K562 (cell line): ENCODE measurements around the gene DCAF15. TPM values are rescaled to one million over a fixed set of nuclear protein-coding genes. Genes with fewer than 3 reads are reported as not detected.

Experiments
- BRF1 ChIP-seq: IDR thresholded peaks from 3 replicates; pipeline ENCODE4 v1.6.1; 2011; ENCODE audit warnings: borderline replicate concordance, mild to moderate bottlenecking; ENCODE audit not compliant: insufficient read length; ENCODE audit errors: extremely low read depth
- ELF1 ChIP-seq: fragments of 200-800 bp; sonication (Bioruptor generic); IDR thresholded peaks from 2 replicates; pipeline ENCODE4 v1.6.1; 2016; ENCODE audit warnings: missing genetic modification characterization, missing compliant biosample characterization
- ERF ChIP-seq: fragments of 450-650 bp; formaldehyde crosslinking; IDR thresholded peaks from 2 replicates; pipeline ENCODE4 v1.4.0; 2020; ENCODE audit warnings: mild to moderate bottlenecking, mixed read lengths
- KDM5B ChIP-seq: fragments of 200-600 bp; sonication (generic); IDR thresholded peaks from 2 replicates; pipeline ENCODE4 v1.6.1; 2012; ENCODE audit warnings: low read depth, mild to moderate bottlenecking, moderate library complexity, low read length, control low read depth, inconsistent platforms; ENCODE audit not compliant: insufficient replicate concordance
- MEF2D ChIP-seq: conservative IDR thresholded peaks from 2 replicates; pipeline ENCODE4 v1.6.1; 2016; ENCODE audit warnings: low read depth, missing genetic modification characterization, missing compliant biosample characterization
- NCOA4 ChIP-seq: fragments of 450-650 bp; IDR thresholded peaks from 2 replicates; pipeline ENCODE4 v1.6.1; 2018; ENCODE audit warnings: mild to moderate bottlenecking; ENCODE audit not compliant: partially characterized antibody
- ZC3H11A ChIP-seq: IDR thresholded peaks from 2 replicates; pipeline ENCODE4 v1.6.1; 2012; ENCODE audit warnings: low read depth, low read length, improper control_type of control experiment
- ZFX ChIP-seq: sonication (generic); formaldehyde crosslinking; IDR thresholded peaks from 2 replicates; pipeline ENCODE4 v1.8.0; 2022; ENCODE audit warnings: mild to moderate bottlenecking, missing genetic modification reagents, moderate library complexity
- ZNF436 ChIP-seq: fragments of 250-450, 450-650 bp; sonication (Bioruptor Pico); formaldehyde crosslinking; IDR thresholded peaks from 2 replicates; pipeline ENCODE4 v1.7.0; 2020; ENCODE audit warnings: mild to moderate bottlenecking
- ZNF583 ChIP-seq: fragments of 250-450 bp; sonication (Bioruptor Pico); IDR thresholded peaks from 2 replicates; pipeline ENCODE4 v1.4.0; 2020
- polyA plus RNA-seq, 8 experiments: library from polyadenylated mRNA; depleted of rRNA in 4 of 8; stranded (reverse) in 5 of 8; unstranded in 3 of 8; fragments of >200 nt; fragmentation: Nextera tagmentation in 2 of 8; fragmentation: Illumina TruSeq in 1 of 8; extraction: Ambion mirVana in 2 of 8; extraction: Trizol in 1 of 8; gene quantifications; 2 replicates each; pipeline versions ENCODE4 v1.2.1 to v1.2.3, GENCODE V29; 2011 to 2014; ENCODE audit warnings: inconsistent platforms in 1 of 8, missing spikeins in 1 of 8
- total RNA-seq, 7 experiments: library from RNA; depleted of rRNA in 6 of 7; stranded (reverse); fragments of >200 nt in 6 of 7; fragmentation: Illumina TruSeq in 2 of 7; extraction: Trizol in 2 of 7; gene quantifications; 2 replicates each; pipeline versions ENCODE4 v1.2.1 to v1.2.3, GENCODE V29; 2011 to 2021; ENCODE audit warnings: low replicate concordance in 1 of 7
- TF ChIP-seq, protein P1 (sequence below): fragments of 250-450 bp; sonication (Bioruptor Pico); IDR thresholded peaks from 2 replicates; pipeline ENCODE4 v1.5.0; 2022; ENCODE audit warnings: mild to moderate bottlenecking
- TF ChIP-seq, protein P2 (sequence below), 3 experiments: fragments of 200-800 bp in 1 of 3; sonication (Bioruptor generic) in 1 of 3; sonication (generic) in 1 of 3; formaldehyde crosslinking in 1 of 3; IDR thresholded peaks; 2 replicates each; pipeline versions ENCODE4 v1.6.1 to v1.8.0; 2016 to 2022; ENCODE audit warnings: mild to moderate bottlenecking in 2 of 3, missing compliant biosample characterization in 2 of 3, missing genetic modification characterization in 2 of 3, missing genetic modification reagents in 1 of 3
- TF ChIP-seq, protein P3 (sequence below), 2 experiments: IDR thresholded peaks in 1 of 2; conservative IDR thresholded peaks in 1 of 2; 2 replicates each; pipeline ENCODE4 v1.6.1; 2016; ENCODE audit warnings: low read depth in 2 of 2, mild to moderate bottlenecking in 1 of 2, missing compliant biosample characterization in 1 of 2, missing genetic modification characterization in 1 of 2, moderate library complexity in 1 of 2
- TF ChIP-seq, protein P4 (sequence below): IDR thresholded peaks from 2 replicates; pipeline ENCODE4 v1.6.1; 2016; ENCODE audit warnings: missing genetic modification characterization, missing compliant biosample characterization
- TF ChIP-seq, protein P5 (sequence below): IDR thresholded peaks from 2 replicates; pipeline ENCODE4 v1.6.1; 2011; ENCODE audit warnings: borderline replicate concordance, low read depth, mild to moderate bottlenecking, moderate library complexity, low read length; ENCODE audit not compliant: insufficient read depth, poor library complexity, severe bottlenecking

The DCAF15 gene
- total and polyA plus RNA-seq, 9 of the 15 experiments (the other 6 are each of a cell fraction or from before 2014, with no cell fraction given): 0.17 to 68.5 (median 27.7) TPM

DNA sequence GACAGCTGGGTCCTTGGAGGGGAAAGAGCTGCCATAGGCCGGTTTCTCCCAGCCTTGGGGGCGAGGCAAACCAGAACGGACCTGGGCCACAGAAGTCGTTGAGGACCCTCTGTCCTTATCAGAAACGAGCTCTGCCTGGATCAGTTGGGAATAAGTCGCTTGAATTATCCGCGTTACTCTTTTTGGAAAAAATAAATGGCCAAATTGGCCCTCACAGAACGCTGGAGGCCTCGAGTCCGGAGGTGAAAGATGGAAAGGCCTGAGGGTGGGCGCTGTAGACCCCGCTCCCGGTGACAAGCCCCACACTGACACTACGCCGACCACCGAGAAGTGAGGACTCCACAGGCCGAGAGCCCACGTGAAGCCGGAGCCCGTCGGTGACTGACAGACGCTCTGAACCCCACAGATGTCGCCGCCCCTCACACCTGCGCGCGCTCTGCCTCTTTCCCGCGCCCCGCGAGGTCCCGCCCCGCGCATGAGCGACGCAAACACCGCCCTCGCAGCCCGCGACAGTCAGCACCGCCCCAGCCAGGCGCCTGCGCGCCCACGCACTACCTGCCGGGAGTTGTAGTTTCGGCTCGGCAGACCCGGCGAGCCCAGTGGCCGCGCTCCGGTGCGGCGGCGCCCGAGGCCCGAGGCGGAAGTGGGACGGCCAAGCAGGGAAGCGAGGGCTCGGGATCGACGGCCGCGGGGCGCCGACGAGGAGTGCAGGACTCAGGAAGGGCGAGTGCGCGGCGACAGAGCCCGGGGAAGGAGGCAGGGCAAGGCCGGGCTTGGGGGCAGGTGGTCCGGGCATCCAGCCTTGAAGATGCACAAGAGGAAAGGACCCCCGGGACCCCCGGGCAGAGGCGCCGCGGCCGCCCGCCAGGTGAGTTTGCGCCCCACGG lies 46.4 kb upstream of the DCAF15 start, which contains the start of the genes BRME1 and CC2D1A (continued):
- TF ChIP-seq, protein P1, sequence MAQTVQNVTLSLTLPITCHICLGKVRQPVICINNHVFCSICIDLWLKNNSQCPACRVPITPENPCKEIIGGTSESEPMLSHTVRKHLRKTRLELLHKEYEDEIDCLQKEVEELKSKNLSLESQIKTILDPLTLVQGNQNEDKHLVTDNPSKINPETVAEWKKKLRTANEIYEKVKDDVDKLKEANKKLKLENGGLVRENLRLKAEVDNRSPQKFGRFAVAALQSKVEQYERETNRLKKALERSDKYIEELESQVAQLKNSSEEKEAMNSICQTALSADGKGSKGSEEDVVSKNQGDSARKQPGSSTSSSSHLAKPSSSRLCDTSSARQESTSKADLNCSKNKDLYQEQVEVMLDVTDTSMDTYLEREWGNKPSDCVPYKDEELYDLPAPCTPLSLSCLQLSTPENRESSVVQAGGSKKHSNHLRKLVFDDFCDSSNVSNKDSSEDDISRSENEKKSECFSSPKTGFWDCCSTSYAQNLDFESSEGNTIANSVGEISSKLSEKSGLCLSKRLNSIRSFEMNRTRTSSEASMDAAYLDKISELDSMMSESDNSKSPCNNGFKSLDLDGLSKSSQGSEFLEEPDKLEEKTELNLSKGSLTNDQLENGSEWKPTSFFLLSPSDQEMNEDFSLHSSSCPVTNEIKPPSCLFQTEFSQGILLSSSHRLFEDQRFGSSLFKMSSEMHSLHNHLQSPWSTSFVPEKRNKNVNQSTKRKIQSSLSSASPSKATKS: no peak
- TF ChIP-seq ZNF583 (0 out of 2 replicates have a peak, but pooled peaks have one; percentile 14), BRF1 (no peak), ELF1 (tag) (peak; percentile 94), ERF (CRISPR knock-in tag) (no peak), KDM5B (peak; percentile 67), ZNF436 (no peak), MEF2D (peak; percentile 50; the same call in 1 of the 2 replicates), NCOA4 (no peak), ZFX (CRISPR knock-in tag) (peak; percentile 91), ZC3H11A (no peak)
- TF ChIP-seq, protein P2, sequence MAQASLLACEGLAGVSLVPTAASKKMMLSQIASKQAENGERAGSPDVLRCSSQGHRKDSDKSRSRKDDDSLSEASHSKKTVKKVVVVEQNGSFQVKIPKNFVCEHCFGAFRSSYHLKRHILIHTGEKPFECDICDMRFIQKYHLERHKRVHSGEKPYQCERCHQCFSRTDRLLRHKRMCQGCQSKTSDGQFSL (CRISPR knock-in tag; IDR thresholded peaks at IDR 0.05): peak; percentile 53; the same call in 1 of the 2 replicates
- TF ChIP-seq, protein P2 (tag; IDR thresholded peaks at IDR 0.05): no peak
- TF ChIP-seq, protein P3, sequence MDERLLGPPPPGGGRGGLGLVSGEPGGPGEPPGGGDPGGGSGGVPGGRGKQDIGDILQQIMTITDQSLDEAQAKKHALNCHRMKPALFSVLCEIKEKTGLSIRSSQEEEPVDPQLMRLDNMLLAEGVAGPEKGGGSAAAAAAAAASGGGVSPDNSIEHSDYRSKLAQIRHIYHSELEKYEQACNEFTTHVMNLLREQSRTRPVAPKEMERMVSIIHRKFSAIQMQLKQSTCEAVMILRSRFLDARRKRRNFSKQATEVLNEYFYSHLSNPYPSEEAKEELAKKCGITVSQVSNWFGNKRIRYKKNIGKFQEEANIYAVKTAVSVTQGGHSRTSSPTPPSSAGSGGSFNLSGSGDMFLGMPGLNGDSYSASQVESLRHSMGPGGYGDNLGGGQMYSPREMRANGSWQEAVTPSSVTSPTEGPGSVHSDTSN (CRISPR knock-in tag; IDR thresholded peaks at IDR 0.05; ENCODE audit: low read depth): no peak
- TF ChIP-seq, protein P3 (tag; conservative IDR thresholded peaks at IDR 0.05; ENCODE audit: low read depth): no peak
- TF ChIP-seq, protein P4, sequence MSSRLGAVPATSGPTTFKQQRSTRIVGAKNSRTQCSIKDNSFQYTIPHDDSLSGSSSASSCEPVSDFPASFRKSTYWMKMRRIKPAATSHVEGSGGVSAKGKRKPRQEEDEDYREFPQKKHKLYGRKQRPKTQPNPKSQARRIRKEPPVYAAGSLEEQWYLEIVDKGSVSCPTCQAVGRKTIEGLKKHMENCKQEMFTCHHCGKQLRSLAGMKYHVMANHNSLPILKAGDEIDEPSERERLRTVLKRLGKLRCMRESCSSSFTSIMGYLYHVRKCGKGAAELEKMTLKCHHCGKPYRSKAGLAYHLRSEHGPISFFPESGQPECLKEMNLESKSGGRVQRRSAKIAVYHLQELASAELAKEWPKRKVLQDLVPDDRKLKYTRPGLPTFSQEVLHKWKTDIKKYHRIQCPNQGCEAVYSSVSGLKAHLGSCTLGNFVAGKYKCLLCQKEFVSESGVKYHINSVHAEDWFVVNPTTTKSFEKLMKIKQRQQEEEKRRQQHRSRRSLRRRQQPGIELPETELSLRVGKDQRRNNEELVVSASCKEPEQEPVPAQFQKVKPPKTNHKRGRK (tag): no peak
- TF ChIP-seq, protein P5, sequence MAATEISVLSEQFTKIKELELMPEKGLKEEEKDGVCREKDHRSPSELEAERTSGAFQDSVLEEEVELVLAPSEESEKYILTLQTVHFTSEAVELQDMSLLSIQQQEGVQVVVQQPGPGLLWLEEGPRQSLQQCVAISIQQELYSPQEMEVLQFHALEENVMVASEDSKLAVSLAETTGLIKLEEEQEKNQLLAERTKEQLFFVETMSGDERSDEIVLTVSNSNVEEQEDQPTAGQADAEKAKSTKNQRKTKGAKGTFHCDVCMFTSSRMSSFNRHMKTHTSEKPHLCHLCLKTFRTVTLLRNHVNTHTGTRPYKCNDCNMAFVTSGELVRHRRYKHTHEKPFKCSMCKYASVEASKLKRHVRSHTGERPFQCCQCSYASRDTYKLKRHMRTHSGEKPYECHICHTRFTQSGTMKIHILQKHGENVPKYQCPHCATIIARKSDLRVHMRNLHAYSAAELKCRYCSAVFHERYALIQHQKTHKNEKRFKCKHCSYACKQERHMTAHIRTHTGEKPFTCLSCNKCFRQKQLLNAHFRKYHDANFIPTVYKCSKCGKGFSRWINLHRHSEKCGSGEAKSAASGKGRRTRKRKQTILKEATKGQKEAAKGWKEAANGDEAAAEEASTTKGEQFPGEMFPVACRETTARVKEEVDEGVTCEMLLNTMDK: no peak
